Neuronal stem cell (in vitro differentiated cells): Measurements from ENCODE around the gene TOMM70.

ENCODE experiments used
- DNase-seq: peaks from one replicate; pipeline ENCODE4 v3.0.0-alpha.2; 2013; ENCODE audit warnings: low spot score
- H2AFZ ChIP-seq: one replicate; pipeline ENCODE4 v1.6.1; 2013; ENCODE audit warnings: mild to moderate bottlenecking, low read length, inconsistent platforms
- H2AK5ac ChIP-seq: 2 replicates; pipeline ENCODE4 v1.6.1; 2013; ENCODE audit warnings: low read depth, mild to moderate bottlenecking, inconsistent platforms, low read length, moderate library complexity, mixed read lengths
- H2BK120ac ChIP-seq: 2 replicates; pipeline ENCODE4 v1.6.1; 2013; ENCODE audit warnings: low read depth, mild to moderate bottlenecking, inconsistent platforms, low read length, moderate library complexity, mixed read lengths
- H2BK12ac ChIP-seq: one replicate; pipeline ENCODE4 v1.6.1; 2013; ENCODE audit warnings: low read length, inconsistent platforms
- H2BK15ac ChIP-seq: 2 replicates; pipeline ENCODE4 v1.6.1; 2013; ENCODE audit warnings: mild to moderate bottlenecking, low read length, inconsistent platforms, mixed read lengths
- H2BK5ac ChIP-seq: one replicate; pipeline ENCODE4 v1.6.1; 2013; ENCODE audit warnings: inconsistent platforms, mild to moderate bottlenecking, low read length, moderate library complexity
- H3K14ac ChIP-seq: one replicate; pipeline ENCODE4 v1.6.1; 2013; ENCODE audit warnings: low read length, inconsistent platforms
- H3K18ac ChIP-seq: 2 replicates; pipeline ENCODE4 v1.6.1; 2013; ENCODE audit warnings: low read length, inconsistent platforms
- H3K23ac ChIP-seq: 2 replicates; pipeline ENCODE4 v1.6.1; 2013; ENCODE audit warnings: low read depth, mild to moderate bottlenecking, mixed read lengths, low read length, inconsistent platforms; ENCODE audit not compliant: poor library complexity
- H3K27ac ChIP-seq: replicated peaks from 3 replicates; pipeline ENCODE4 v1.5.1; 2013; ENCODE audit warnings: low read length, inconsistent platforms
- H3K27me3 ChIP-seq, 3 experiments: 2 replicates each; pipeline ENCODE4 v1.6.1; 2013; ENCODE audit warnings: low read length in 3 of 3, mild to moderate bottlenecking in 2 of 3, inconsistent platforms in 1 of 3, low read depth in 1 of 3, mixed read lengths in 1 of 3, moderate library complexity in 1 of 3; ENCODE audit not compliant: control insufficient read depth in 3 of 3, insufficient read depth in 3 of 3
- H3K36me3 ChIP-seq, 2 donors: replicated peaks in 1 of 2; 2 replicates each; pipeline ENCODE4 v1.6.1; 2013; ENCODE audit warnings: low read length in 2 of 2; ENCODE audit not compliant: control insufficient read depth in 2 of 2, insufficient read depth in 2 of 2
- H3K4ac ChIP-seq: 2 replicates; pipeline ENCODE4 v1.6.1; 2013; ENCODE audit warnings: inconsistent platforms, mild to moderate bottlenecking, low read length, moderate library complexity
- H3K4me1 ChIP-seq, 2 donors: 1 replicate in 1 of 2; 2 replicates in 1 of 2; pipeline ENCODE4 v1.6.1; 2013; ENCODE audit warnings: low read length in 2 of 2, low read depth in 1 of 2; ENCODE audit not compliant: control insufficient read depth in 2 of 2, insufficient read depth in 1 of 2
- H3K4me2 ChIP-seq: one replicate; pipeline ENCODE4 v1.6.1; 2013; ENCODE audit warnings: mild to moderate bottlenecking, low read length, inconsistent platforms; ENCODE audit not compliant: insufficient read depth, poor library complexity, severe bottlenecking
- H3K4me3 ChIP-seq, 2 donors: 2 replicates each; pipeline ENCODE4 v1.5.1; 2013; ENCODE audit warnings: low read length in 2 of 2, mild to moderate bottlenecking in 2 of 2, inconsistent platforms in 1 of 2, moderate library complexity in 1 of 2
- H3K79me1 ChIP-seq: one replicate; pipeline ENCODE4 v1.6.1; 2013; ENCODE audit warnings: low read depth, mild to moderate bottlenecking, inconsistent platforms, low read length, moderate library complexity
- H3K9ac ChIP-seq: one replicate; pipeline ENCODE4 v1.6.1; 2013; ENCODE audit warnings: mild to moderate bottlenecking, low read depth, low read length, inconsistent platforms; ENCODE audit not compliant: poor library complexity
- H3K9me3 ChIP-seq, 2 donors: replicated peaks in 1 of 2; 2 replicates each; pipeline versions ENCODE3 to v1.6.1; 2013; ENCODE audit warnings: low read length in 2 of 2, mild to moderate bottlenecking in 2 of 2, inconsistent platforms in 1 of 2, low read depth in 1 of 2, mixed read lengths in 1 of 2, moderate library complexity in 1 of 2; ENCODE audit not compliant: control insufficient read depth in 2 of 2, insufficient read depth in 1 of 2
- H4K8ac ChIP-seq: one replicate; pipeline ENCODE4 v1.6.1; 2013; ENCODE audit warnings: low read depth, mild to moderate bottlenecking, inconsistent platforms, low read length, moderate library complexity
- H4K91ac ChIP-seq: one replicate; pipeline ENCODE4 v1.6.1; 2013; ENCODE audit warnings: low read length, low read depth, mild to moderate bottlenecking, inconsistent platforms; ENCODE audit not compliant: poor library complexity
- WGBS, 2 donors: extraction: QIAGEN DNeasy Blood & Tissue Kit; methylation state at CpG; one replicate each; pipeline ENCODE4 v1.1.7; 2013; ENCODE audit warnings: missing lambda C conversion rate in 2 of 2, mixed read lengths in 1 of 2; ENCODE audit not compliant: insufficient read length in 2 of 2, insufficient replicate concordance in 1 of 2; ENCODE audit errors: extremely low coverage in 2 of 2; 5-methylcytosine and 5-hydroxymethylcytosine counted together

TOMM70 gene

GRCh38 chr3:100443690-100444089 lies 42.8 kb upstream of the TOMM70 start:
- H2BK5ac ChIP-seq, result no peak overlapping the region
- H2BK15ac ChIP-seq, result no peak overlapping the region
- H3K4ac ChIP-seq, result no peak overlapping the region
- peaks cover 0 to 24% of the 10 kb centered on the region in 2 donors for H3K9me3 ChIP-seq
- H2BK12ac ChIP-seq, result no peak overlapping the region
- H3K4me1 ChIP-seq, result no peaks in the 10 kb centered on the region
- H2AK5ac ChIP-seq, result no peak overlapping the region
- no peak overlapping the region for H3K18ac ChIP-seq
- H3K27me3 ChIP-seq, result no peaks in the 10 kb centered on the region
- no peak for DNase-seq
- no peak overlapping the region for H4K8ac ChIP-seq
- no peak overlapping the region for H4K91ac ChIP-seq
- no peak overlapping the region for H3K23ac ChIP-seq
- peaks cover 2% of the 10 kb centered on the region for H3K79me1 ChIP-seq
- H3K36me3 ChIP-seq, result no peaks in the 10 kb centered on the region
- H2BK120ac ChIP-seq, result no peak overlapping the region
- H3K9ac ChIP-seq, result no peak overlapping the region
- no peak overlapping the region for H2AFZ ChIP-seq
- H3K4me3 ChIP-seq, result no peak overlapping the region
- H3K4me2 ChIP-seq, result no peak overlapping the region
- H3K14ac ChIP-seq, result no peak overlapping the region
- no peak overlapping the region for H3K27ac ChIP-seq

GRCh38 chr3:100440895-100441294 lies 40.0 kb upstream of the TOMM70 start:
- no peak overlapping the region for H3K9ac ChIP-seq
- H3K4ac ChIP-seq, result no peak overlapping the region
- no peak overlapping the region for H2AK5ac ChIP-seq
- H2BK5ac ChIP-seq, result no peak overlapping the region
- H3K27ac ChIP-seq, result no peak overlapping the region
- no peaks in the 10 kb centered on the region for H3K36me3 ChIP-seq
- H2BK120ac ChIP-seq, result no peak overlapping the region
- no CpG with 5 or more reads among the region's 3 CpGs for WGBS, 2 donors
- no peak overlapping the region for H4K91ac ChIP-seq
- H2BK15ac ChIP-seq, result no peak overlapping the region
- DNase-seq, result no peak
- no peak overlapping the region for H2BK12ac ChIP-seq
- peaks cover 0 to 33% of the 10 kb centered on the region in 2 donors for H3K9me3 ChIP-seq
- no peaks in the 10 kb centered on the region for H3K4me1 ChIP-seq
- no peak overlapping the region for H3K18ac ChIP-seq
- no peak overlapping the region for H4K8ac ChIP-seq
- H3K14ac ChIP-seq, result no peak overlapping the region
- no peak overlapping the region for H3K23ac ChIP-seq
- no peak overlapping the region for H3K4me2 ChIP-seq
- peaks cover 2% of the 10 kb centered on the region for H3K79me1 ChIP-seq
- H2AFZ ChIP-seq, result no peak overlapping the region
- no peaks in the 10 kb centered on the region for H3K27me3 ChIP-seq
- no peak overlapping the region for H3K4me3 ChIP-seq

GRCh38 chr3:100438623-100438974 lies 37.7 kb upstream of the TOMM70 start:
- H2BK5ac ChIP-seq, result no peak overlapping the region
- peaks cover 0 to 18% of the 10 kb centered on the region in 2 donors for H3K9me3 ChIP-seq
- H3K14ac ChIP-seq, result no peak overlapping the region
- H3K18ac ChIP-seq, result no peak overlapping the region
- H4K91ac ChIP-seq, result no peak overlapping the region
- H2AK5ac ChIP-seq, result no peak overlapping the region
- no peaks in the 10 kb centered on the region for H3K4me1 ChIP-seq
- H2BK15ac ChIP-seq, result no peak overlapping the region
- no peak overlapping the region for H3K9ac ChIP-seq
- DNase-seq, result no peak
- WGBS, 2 donors, result no CpG with 5 or more reads among the region's 2 CpGs
- H3K27me3 ChIP-seq, result no peaks in the 10 kb centered on the region
- H2BK120ac ChIP-seq, result no peak overlapping the region
- H2BK12ac ChIP-seq, result no peak overlapping the region
- no peak overlapping the region for H3K4me3 ChIP-seq
- no peak overlapping the region for H3K27ac ChIP-seq
- peaks cover 2% of the 10 kb centered on the region for H3K79me1 ChIP-seq
- H3K4me2 ChIP-seq, result no peak overlapping the region
- H4K8ac ChIP-seq, result no peak overlapping the region
- H3K23ac ChIP-seq, result no peak overlapping the region
- no peak overlapping the region for H3K4ac ChIP-seq
- no peaks in the 10 kb centered on the region for H3K36me3 ChIP-seq
- H2AFZ ChIP-seq, result no peak overlapping the region

- H3K18ac ChIP-seq, result no peak overlapping the region
- no peak overlapping the region for H2BK120ac ChIP-seq
- H3K79me1 ChIP-seq, result peaks cover 2% of the 10 kb centered on the region
- no peaks in the 10 kb centered on the region for H3K4me1 ChIP-seq
- H3K36me3 ChIP-seq, result peaks cover 0 to 1% of the 10 kb centered on the region in 2 donors
- WGBS, 2 donors, result no CpG with 5 or more reads among the region's 3 CpGs
- no peak overlapping the region for H4K91ac ChIP-seq
- no peak overlapping the region for H2BK5ac ChIP-seq
- no peak overlapping the region for H3K23ac ChIP-seq
- H3K4me3 ChIP-seq, result no peak overlapping the region
- no peak overlapping the region for H2AK5ac ChIP-seq
- H3K9ac ChIP-seq, result no peak overlapping the region
- no peak overlapping the region for H2BK15ac ChIP-seq
- no peak overlapping the region for H4K8ac ChIP-seq
- no peak overlapping the region for H3K27ac ChIP-seq
- no peak overlapping the region for H3K4me2 ChIP-seq
- H2BK12ac ChIP-seq, result no peak overlapping the region
- DNase-seq, result no peak
- H3K27me3 ChIP-seq, result no peaks in the 10 kb centered on the region
- no peak overlapping the region for H2AFZ ChIP-seq
- no peak overlapping the region for H3K14ac ChIP-seq
- H3K4ac ChIP-seq, result no peak overlapping the region
- peaks cover 0 to 14% of the 10 kb centered on the region in 2 donors for H3K9me3 ChIP-seq
These were observed 37.1 kb upstream of the TOMM70 start for GRCh38 chr3:100437721-100438622.
